Tibial nerve (tissue), 3 donors: ENCODE results near the gene AGPAT3.

Experiments
- POLR2A ChIP-seq, 2 donors: fragments of 450-650 bp; IDR thresholded peaks; one replicate each; pipeline ENCODE4 v1.6.1; 2017; ENCODE audit warnings: antibody characterized with exemption in 2 of 2, mild to moderate bottlenecking in 2 of 2, moderate library complexity in 2 of 2
- TF ChIP-seq, protein P1 (sequence below), 5 experiments: fragments of 200-600 bp in 3 of 5; fragments of 450-650 bp in 2 of 5; sonication (generic) in 3 of 5; IDR thresholded peaks; one replicate each; pipeline ENCODE4 v1.5.1; 2016 to 2019; ENCODE audit warnings: antibody characterized with exemption in 5 of 5, mild to moderate bottlenecking in 3 of 5, moderate library complexity in 2 of 5

DNA sequence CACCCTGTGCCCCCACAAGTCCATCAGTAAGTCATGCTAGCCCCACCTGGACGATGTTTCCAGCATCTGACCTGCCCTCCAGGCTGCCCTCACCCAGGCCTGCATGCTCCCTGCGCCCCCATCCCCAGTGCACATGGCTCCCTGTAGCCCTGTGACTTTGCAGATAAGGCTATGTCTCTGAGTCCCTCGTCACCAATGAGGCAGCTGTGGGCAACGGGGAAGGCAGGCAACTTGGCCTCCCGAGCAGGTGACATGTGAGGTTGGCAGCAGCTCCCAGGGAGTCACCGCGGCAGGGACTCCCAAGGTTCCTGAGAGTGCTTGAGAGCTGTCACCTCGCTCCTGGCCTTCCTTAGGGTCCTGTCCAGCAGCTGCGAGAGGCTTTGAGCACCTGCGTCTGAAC, 32.4 kb upstream of the AGPAT3 start:
- TF ChIP-seq, protein P1, sequence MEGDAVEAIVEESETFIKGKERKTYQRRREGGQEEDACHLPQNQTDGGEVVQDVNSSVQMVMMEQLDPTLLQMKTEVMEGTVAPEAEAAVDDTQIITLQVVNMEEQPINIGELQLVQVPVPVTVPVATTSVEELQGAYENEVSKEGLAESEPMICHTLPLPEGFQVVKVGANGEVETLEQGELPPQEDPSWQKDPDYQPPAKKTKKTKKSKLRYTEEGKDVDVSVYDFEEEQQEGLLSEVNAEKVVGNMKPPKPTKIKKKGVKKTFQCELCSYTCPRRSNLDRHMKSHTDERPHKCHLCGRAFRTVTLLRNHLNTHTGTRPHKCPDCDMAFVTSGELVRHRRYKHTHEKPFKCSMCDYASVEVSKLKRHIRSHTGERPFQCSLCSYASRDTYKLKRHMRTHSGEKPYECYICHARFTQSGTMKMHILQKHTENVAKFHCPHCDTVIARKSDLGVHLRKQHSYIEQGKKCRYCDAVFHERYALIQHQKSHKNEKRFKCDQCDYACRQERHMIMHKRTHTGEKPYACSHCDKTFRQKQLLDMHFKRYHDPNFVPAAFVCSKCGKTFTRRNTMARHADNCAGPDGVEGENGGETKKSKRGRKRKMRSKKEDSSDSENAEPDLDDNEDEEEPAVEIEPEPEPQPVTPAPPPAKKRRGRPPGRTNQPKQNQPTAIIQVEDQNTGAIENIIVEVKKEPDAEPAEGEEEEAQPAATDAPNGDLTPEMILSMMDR (IDR thresholded peaks at IDR 0.05), result no peak
- no peak for TF ChIP-seq POLR2A (IDR thresholded peaks at IDR 0.05)
